Measurements from ENCODE around the gene BRD4.

The BRD4 gene

DNA sequence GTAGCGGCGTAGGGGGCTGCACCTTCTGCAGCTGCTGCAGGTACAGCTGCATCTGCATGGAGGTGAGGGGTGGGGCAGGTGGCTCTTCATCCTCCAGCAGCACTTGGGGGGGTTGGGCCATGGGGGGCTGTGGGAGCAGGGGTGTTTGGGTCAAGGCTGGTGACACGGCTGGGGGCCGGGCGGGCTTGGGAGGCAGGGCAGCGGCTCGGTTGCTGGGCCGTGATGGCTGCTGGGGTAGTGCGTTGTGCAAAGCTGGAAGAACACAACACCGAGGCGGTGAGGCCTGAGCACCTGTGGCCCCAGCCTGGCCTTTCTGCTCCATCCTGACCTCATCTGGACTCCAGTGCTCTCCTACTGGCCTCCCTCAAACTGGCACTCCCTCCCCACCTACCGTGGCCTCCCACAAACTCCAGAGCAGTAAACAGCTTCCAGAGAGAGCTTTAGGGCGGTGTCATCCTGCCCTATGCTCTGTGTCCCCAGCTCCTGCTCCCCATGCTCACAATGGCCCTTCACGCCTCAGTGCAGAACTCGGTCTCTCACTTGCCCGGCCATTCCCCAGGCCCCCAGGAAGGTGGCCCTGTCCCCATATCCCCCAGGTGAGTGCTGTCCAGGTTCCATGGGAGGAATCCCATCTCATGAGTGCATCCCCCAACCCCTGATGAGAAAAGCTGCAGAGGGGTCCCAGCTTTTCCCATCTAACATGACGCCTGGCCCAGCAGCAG is 88.9 kb downstream of the BRD4 start:
- no peak for DNase-seq
- Histone ChIP-seq H3K9me3 (ENCODE audit: control extremely low read depth in 1 of 5, control insufficient read depth in 4 of 5, insufficient read depth in 2 of 5, low read depth in 1 of 5, low read length in 4 of 5) (no peaks in the 10 kb centered on the region), H3K36me3 (ENCODE audit: control insufficient read depth in 4 of 4, insufficient read depth in 4 of 4, low read length in 3 of 4) (peaks cover 23 to 94% (median 68%) of the 10 kb centered on the region in 4 experiments), H3K4me3 (ENCODE audit: control insufficient read depth in 1 of 7, extremely low read depth in 1 of 7, insufficient read depth in 4 of 7, low read depth in 2 of 7, low read length in 6 of 7) (no peak overlapping the region), H3K27ac (ENCODE audit: insufficient read depth in 1 of 2, low read depth in 1 of 2, low read length in 2 of 2, poor library complexity in 1 of 2, severe bottlenecking in 2 of 2) (no peak overlapping the region), H3K27me3 (replicated peaks in 2 of 5; ENCODE audit: control insufficient read depth in 4 of 5, insufficient read depth in 5 of 5, low read length in 4 of 5) (no peaks in the 10 kb centered on the region), H3K4me1 (ENCODE audit: control extremely low read depth in 1 of 4, control insufficient read depth in 4 of 4, insufficient read depth in 4 of 4, low read length in 3 of 4) (no peaks in the 10 kb centered on the region)
- POLR2A ChIA-PET, result no interaction called here
- 95% methylated on average over 11 of the region's 17 CpGs for WGBS (ENCODE audit: insufficient coverage)
- CTCF ChIA-PET, result interaction anchor here (1.6 kb wide), 1 partner anchor 65 kb away, joined by 3 read pairs; no protein-coding TSS in a partner anchor

GRCh38 chr19:15241259-15241910 is 91.0 kb downstream of the BRD4 start:
- CTCF ChIA-PET, result interaction anchor here (1.3 kb wide), 1 partner anchor 10 kb away, joined by 4 read pairs; no protein-coding TSS in a partner anchor
- Histone ChIP-seq H3K4me3 (ENCODE audit: control insufficient read depth in 1 of 7, extremely low read depth in 1 of 7, insufficient read depth in 4 of 7, low read depth in 2 of 7, low read length in 6 of 7) (no peak overlapping the region), H3K27ac (ENCODE audit: insufficient read depth in 1 of 2, low read depth in 1 of 2, low read length in 2 of 2, poor library complexity in 1 of 2, severe bottlenecking in 2 of 2) (no peak overlapping the region), H3K9me3 (ENCODE audit: control extremely low read depth in 1 of 5, control insufficient read depth in 4 of 5, insufficient read depth in 2 of 5, low read depth in 1 of 5, low read length in 4 of 5) (no peaks in the 10 kb centered on the region), H3K27me3 (replicated peaks in 2 of 5; ENCODE audit: control insufficient read depth in 4 of 5, insufficient read depth in 5 of 5, low read length in 4 of 5) (no peaks in the 10 kb centered on the region), H3K36me3 (ENCODE audit: control insufficient read depth in 4 of 4, insufficient read depth in 4 of 4, low read length in 3 of 4) (peaks cover 23 to 92% (median 67%) of the 10 kb centered on the region in 4 experiments), H3K4me1 (ENCODE audit: control extremely low read depth in 1 of 4, control insufficient read depth in 4 of 4, insufficient read depth in 4 of 4, low read length in 3 of 4) (no peaks in the 10 kb centered on the region)
- POLR2A ChIA-PET, result no interaction called here
- no peak for DNase-seq
- WGBS (ENCODE audit: insufficient coverage), result 94% methylated on average over 8 of the region's 9 CpGs

- no peaks in the 10 kb centered on the region for H3K9me3 ChIP-seq (ENCODE audit: control extremely low read depth in 1 of 5, control insufficient read depth in 4 of 5, insufficient read depth in 2 of 5, low read depth in 1 of 5, low read length in 4 of 5)
- 95% methylated on average over 6 of the region's 9 CpGs for WGBS (ENCODE audit: insufficient coverage)
- CTCF ChIA-PET, result interaction anchor here (1.0 to 1.3 kb wide), 2 partner anchors 9 to 11 kb away, joined by 3 to 4 read pairs; no protein-coding TSS in a partner anchor
- no peak for DNase-seq
- H3K27me3 ChIP-seq (replicated peaks in 2 of 5; ENCODE audit: control insufficient read depth in 4 of 5, insufficient read depth in 5 of 5, low read length in 4 of 5), result no peaks in the 10 kb centered on the region
- H3K4me3 ChIP-seq (ENCODE audit: control insufficient read depth in 1 of 7, extremely low read depth in 1 of 7, insufficient read depth in 4 of 7, low read depth in 2 of 7, low read length in 6 of 7), result no peak overlapping the region
- H3K4me1 ChIP-seq (ENCODE audit: control extremely low read depth in 1 of 4, control insufficient read depth in 4 of 4, insufficient read depth in 4 of 4, low read length in 3 of 4), result no peaks in the 10 kb centered on the region
- POLR2A ChIA-PET, result no interaction called here
- no peak overlapping the region for H3K27ac ChIP-seq (ENCODE audit: insufficient read depth in 1 of 2, low read depth in 1 of 2, low read length in 2 of 2, poor library complexity in 1 of 2, severe bottlenecking in 2 of 2)
- peaks cover 20 to 92% (median 66%) of the 10 kb centered on the region in 4 experiments for H3K36me3 ChIP-seq (ENCODE audit: control insufficient read depth in 4 of 4, insufficient read depth in 4 of 4, low read length in 3 of 4)
Observed at GRCh38 chr19:15240515-15240914, 91.8 kb downstream of the BRD4 start.

GRCh38 chr19:15239337-15239949 is 92.9 kb downstream of the BRD4 start:
- POLR2A ChIA-PET, result no interaction called here
- no peak for DNase-seq
- CTCF ChIA-PET, result interaction anchor here (1.0 to 2.1 kb wide), 3 partner anchors 8 to 12 kb away, joined by 3 to 7 read pairs (median 5); no protein-coding TSS in a partner anchor
- H3K9me3 ChIP-seq (ENCODE audit: control extremely low read depth in 1 of 5, control insufficient read depth in 4 of 5, insufficient read depth in 2 of 5, low read depth in 1 of 5, low read length in 4 of 5), result no peaks in the 10 kb centered on the region
- H3K4me1 ChIP-seq (ENCODE audit: control extremely low read depth in 1 of 4, control insufficient read depth in 4 of 4, insufficient read depth in 4 of 4, low read length in 3 of 4), result no peaks in the 10 kb centered on the region
- no peak overlapping the region for H3K27ac ChIP-seq (ENCODE audit: insufficient read depth in 1 of 2, low read depth in 1 of 2, low read length in 2 of 2, poor library complexity in 1 of 2, severe bottlenecking in 2 of 2)
- WGBS (ENCODE audit: insufficient coverage), result 95% methylated on average over 20 of the region's 26 CpGs
- peaks cover 0 to 2% (median 0%) of the 10 kb centered on the region in 5 experiments for H3K27me3 ChIP-seq (replicated peaks in 2 of 5; ENCODE audit: control insufficient read depth in 4 of 5, insufficient read depth in 5 of 5, low read length in 4 of 5)
- peaks cover 15 to 82% (median 57%) of the 10 kb centered on the region in 4 experiments for H3K36me3 ChIP-seq (ENCODE audit: control insufficient read depth in 4 of 4, insufficient read depth in 4 of 4, low read length in 3 of 4)
- H3K4me3 ChIP-seq (ENCODE audit: control insufficient read depth in 1 of 7, extremely low read depth in 1 of 7, insufficient read depth in 4 of 7, low read depth in 2 of 7, low read length in 6 of 7), result no peak overlapping the region

GRCh38 chr19:15238639-15239155 is 93.6 kb downstream of the BRD4 start:
- 97% methylated on average over 26 of the region's 29 CpGs for WGBS (ENCODE audit: insufficient coverage)
- no peak for DNase-seq
- ChIA-PET POLR2A (no interaction called here), CTCF (interaction anchor here (1.9 to 2.1 kb wide), 2 partner anchors 11 to 13 kb away, joined by 5 to 7 read pairs; no protein-coding TSS in a partner anchor)
- no peaks in the 10 kb centered on the region for H3K9me3 ChIP-seq (ENCODE audit: control extremely low read depth in 1 of 5, control insufficient read depth in 4 of 5, insufficient read depth in 2 of 5, low read depth in 1 of 5, low read length in 4 of 5)
- no peaks in the 10 kb centered on the region for H3K4me1 ChIP-seq (ENCODE audit: control extremely low read depth in 1 of 4, control insufficient read depth in 4 of 4, insufficient read depth in 4 of 4, low read length in 3 of 4)
- H3K36me3 ChIP-seq (ENCODE audit: control insufficient read depth in 4 of 4, insufficient read depth in 4 of 4, low read length in 3 of 4), result peaks cover 15 to 76% (median 52%) of the 10 kb centered on the region in 4 experiments
- peaks cover 0 to 6% (median 0%) of the 10 kb centered on the region in 5 experiments for H3K27me3 ChIP-seq (replicated peaks in 2 of 5; ENCODE audit: control insufficient read depth in 4 of 5, insufficient read depth in 5 of 5, low read length in 4 of 5)
- no peak overlapping the region for H3K4me3 ChIP-seq (ENCODE audit: control insufficient read depth in 1 of 7, extremely low read depth in 1 of 7, insufficient read depth in 4 of 7, low read depth in 2 of 7, low read length in 6 of 7)
- H3K27ac ChIP-seq (ENCODE audit: insufficient read depth in 1 of 2, low read depth in 1 of 2, low read length in 2 of 2, poor library complexity in 1 of 2, severe bottlenecking in 2 of 2), result no peak overlapping the region

DNA sequence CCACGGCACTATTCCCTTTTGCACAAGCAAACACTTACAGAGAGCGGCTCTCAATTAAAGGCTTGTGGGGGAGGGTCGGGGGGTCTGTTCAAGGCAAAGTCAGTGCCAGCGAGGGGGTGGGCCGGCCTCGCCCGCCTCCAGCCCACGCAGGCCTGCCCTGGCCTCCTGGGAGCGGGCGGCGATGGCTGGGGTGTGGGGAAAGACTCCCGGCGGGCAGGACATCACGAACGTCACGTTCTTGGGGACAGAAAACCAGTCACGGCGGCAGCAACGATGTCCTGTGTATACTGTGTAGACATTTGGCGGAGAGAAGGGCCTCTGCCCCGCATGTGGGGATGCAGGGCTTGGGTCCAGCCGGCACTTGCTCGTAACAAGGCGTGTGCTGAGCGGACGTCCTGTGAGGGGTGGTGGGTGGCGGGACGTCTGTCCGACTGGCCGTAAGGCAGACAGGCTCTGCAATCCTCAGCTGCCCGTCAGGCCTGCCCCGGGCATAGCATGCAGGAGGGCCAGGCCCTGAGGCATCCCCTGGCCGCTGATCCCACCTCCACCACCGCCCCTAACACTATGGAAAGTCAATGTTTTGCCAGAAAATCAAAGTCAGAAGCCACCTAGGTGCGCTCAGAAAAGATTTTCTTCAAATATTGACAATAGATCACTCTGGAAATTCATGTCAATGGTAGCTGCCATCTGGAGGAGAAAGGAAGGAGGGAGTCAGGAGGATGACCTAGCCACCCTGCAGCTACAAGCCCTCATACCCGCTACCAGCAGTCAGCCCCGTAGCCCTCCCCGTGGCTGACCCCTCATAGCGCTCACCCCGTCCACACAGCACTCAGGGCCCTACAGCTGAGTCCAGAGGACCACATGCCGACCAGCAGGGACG is 94.3 kb downstream of the BRD4 start:
- no peak for DNase-seq
- Histone ChIP-seq H3K4me3 (ENCODE audit: control insufficient read depth in 1 of 7, extremely low read depth in 1 of 7, insufficient read depth in 4 of 7, low read depth in 2 of 7, low read length in 6 of 7) (no peak overlapping the region), H3K4me1 (ENCODE audit: control extremely low read depth in 1 of 4, control insufficient read depth in 4 of 4, insufficient read depth in 4 of 4, low read length in 3 of 4) (peaks cover 0 to 6% (median 2%) of the 10 kb centered on the region in 4 experiments), H3K27me3 (replicated peaks in 2 of 5; ENCODE audit: control insufficient read depth in 4 of 5, insufficient read depth in 5 of 5, low read length in 4 of 5) (peaks cover 0 to 12% (median 0%) of the 10 kb centered on the region in 5 experiments), H3K36me3 (ENCODE audit: control insufficient read depth in 4 of 4, insufficient read depth in 4 of 4, low read length in 3 of 4) (peaks cover 15 to 69% (median 48%) of the 10 kb centered on the region in 4 experiments), H3K9me3 (ENCODE audit: control extremely low read depth in 1 of 5, control insufficient read depth in 4 of 5, insufficient read depth in 2 of 5, low read depth in 1 of 5, low read length in 4 of 5) (no peaks in the 10 kb centered on the region), H3K27ac (ENCODE audit: insufficient read depth in 1 of 2, low read depth in 1 of 2, low read length in 2 of 2, poor library complexity in 1 of 2, severe bottlenecking in 2 of 2) (no peak overlapping the region)
- POLR2A ChIA-PET, result no interaction called here
- CTCF ChIA-PET, result interaction anchor here (0.5 to 2.1 kb wide), 3 partner anchors 12 to 300 kb away, joined by 3 to 7 read pairs (median 5); no protein-coding TSS in a partner anchor
- WGBS (ENCODE audit: insufficient coverage), result 97% methylated on average over 38 of the region's 42 CpGs
